SK-N-SH treated with all-trans-retinoic acid at 6 μM for 48 hours (cell line): Measurements from ENCODE around the gene JMJD1C.

ENCODE experiments used
- ARNTL ChIP-seq: fragments of 450-650 bp; formaldehyde crosslinking; IDR thresholded peaks from 2 replicates; pipeline ENCODE4 v1.5.0; 2020; ENCODE audit warnings: low read depth, mild to moderate bottlenecking, moderate library complexity, borderline replicate concordance
- BACH2 ChIP-seq: fragments of 250-450 bp; sonication (Bioruptor Pico); IDR thresholded peaks from 2 replicates; pipeline ENCODE4 v1.9.0; 2021; ENCODE audit warnings: mild to moderate bottlenecking, borderline replicate concordance
- CSDC2 ChIP-seq: fragments of 250-450 bp; sonication (Bioruptor Pico); IDR thresholded peaks from 2 replicates; pipeline ENCODE4 v1.5.0; 2020; ENCODE audit warnings: mild to moderate bottlenecking, moderate library complexity
- CSRNP3 ChIP-seq: fragments of 250-450 bp; sonication (Bioruptor Pico); IDR thresholded peaks from 2 replicates; pipeline ENCODE4 v1.5.1; 2021; ENCODE audit warnings: mild to moderate bottlenecking, moderate library complexity
- ISL1 ChIP-seq: fragments of 250-450 bp; sonication (Bioruptor Pico); IDR thresholded peaks from 2 replicates; pipeline ENCODE4 v2.1.2; 2022; ENCODE audit warnings: mild to moderate bottlenecking, moderate library complexity
- OSR1 ChIP-seq: fragments of 250-450 bp; sonication (Bioruptor Pico); IDR thresholded peaks from 2 replicates; pipeline ENCODE4 v1.8.0; 2022; ENCODE audit warnings: moderate library complexity, mild to moderate bottlenecking, inconsistent platforms
- ZC3H10 ChIP-seq: fragments of 250-450 bp; sonication (Bioruptor Pico); IDR thresholded peaks from 2 replicates; pipeline ENCODE4 v1.5.1; 2021; ENCODE audit warnings: mild to moderate bottlenecking, moderate library complexity
- ZFP30 ChIP-seq: fragments of 450-650 bp; formaldehyde crosslinking; IDR thresholded peaks from 2 replicates; pipeline ENCODE4 v1.5.0; 2022; ENCODE audit warnings: mild to moderate bottlenecking, moderate library complexity
- ZNF70 ChIP-seq: fragments of 450-650 bp; formaldehyde crosslinking; IDR thresholded peaks from 2 replicates; pipeline ENCODE4 v1.5.0; 2020; ENCODE audit warnings: mild to moderate bottlenecking, moderate library complexity
- TF ChIP-seq, protein P1 (sequence below): fragments of 250-450 bp; sonication (Bioruptor Pico); IDR thresholded peaks from 2 replicates; pipeline ENCODE4 v1.5.0; 2020; ENCODE audit warnings: mild to moderate bottlenecking, moderate library complexity
- TF ChIP-seq, protein P2 (sequence below): fragments of 250-450 bp; sonication (Bioruptor Pico); IDR thresholded peaks from 2 replicates; pipeline ENCODE4 v1.8.0; 2020; ENCODE audit warnings: mild to moderate bottlenecking, moderate library complexity, borderline replicate concordance

- TF ChIP-seq ARNTL (CRISPR knock-in tag): no peak
- no peak for TF ChIP-seq ZNF70 (CRISPR knock-in tag)
- no peak for TF ChIP-seq BACH2 (CRISPR knock-in tag)
- no peak for TF ChIP-seq ZFP30 (CRISPR knock-in tag)
- TF ChIP-seq, protein P1, sequence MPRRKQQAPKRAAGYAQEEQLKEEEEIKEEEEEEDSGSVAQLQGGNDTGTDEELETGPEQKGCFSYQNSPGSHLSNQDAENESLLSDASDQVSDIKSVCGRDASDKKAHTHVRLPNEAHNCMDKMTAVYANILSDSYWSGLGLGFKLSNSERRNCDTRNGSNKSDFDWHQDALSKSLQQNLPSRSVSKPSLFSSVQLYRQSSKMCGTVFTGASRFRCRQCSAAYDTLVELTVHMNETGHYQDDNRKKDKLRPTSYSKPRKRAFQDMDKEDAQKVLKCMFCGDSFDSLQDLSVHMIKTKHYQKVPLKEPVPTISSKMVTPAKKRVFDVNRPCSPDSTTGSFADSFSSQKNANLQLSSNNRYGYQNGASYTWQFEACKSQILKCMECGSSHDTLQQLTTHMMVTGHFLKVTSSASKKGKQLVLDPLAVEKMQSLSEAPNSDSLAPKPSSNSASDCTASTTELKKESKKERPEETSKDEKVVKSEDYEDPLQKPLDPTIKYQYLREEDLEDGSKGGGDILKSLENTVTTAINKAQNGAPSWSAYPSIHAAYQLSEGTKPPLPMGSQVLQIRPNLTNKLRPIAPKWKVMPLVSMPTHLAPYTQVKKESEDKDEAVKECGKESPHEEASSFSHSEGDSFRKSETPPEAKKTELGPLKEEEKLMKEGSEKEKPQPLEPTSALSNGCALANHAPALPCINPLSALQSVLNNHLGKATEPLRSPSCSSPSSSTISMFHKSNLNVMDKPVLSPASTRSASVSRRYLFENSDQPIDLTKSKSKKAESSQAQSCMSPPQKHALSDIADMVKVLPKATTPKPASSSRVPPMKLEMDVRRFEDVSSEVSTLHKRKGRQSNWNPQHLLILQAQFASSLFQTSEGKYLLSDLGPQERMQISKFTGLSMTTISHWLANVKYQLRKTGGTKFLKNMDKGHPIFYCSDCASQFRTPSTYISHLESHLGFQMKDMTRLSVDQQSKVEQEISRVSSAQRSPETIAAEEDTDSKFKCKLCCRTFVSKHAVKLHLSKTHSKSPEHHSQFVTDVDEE: no peak
- TF ChIP-seq ISL1 (CRISPR knock-in tag): no peak
- TF ChIP-seq CSRNP3 (CRISPR knock-in tag): no peak
- TF ChIP-seq CSDC2 (CRISPR knock-in tag): no peak
- no peak for TF ChIP-seq OSR1 (CRISPR knock-in tag)
- TF ChIP-seq, protein P2, sequence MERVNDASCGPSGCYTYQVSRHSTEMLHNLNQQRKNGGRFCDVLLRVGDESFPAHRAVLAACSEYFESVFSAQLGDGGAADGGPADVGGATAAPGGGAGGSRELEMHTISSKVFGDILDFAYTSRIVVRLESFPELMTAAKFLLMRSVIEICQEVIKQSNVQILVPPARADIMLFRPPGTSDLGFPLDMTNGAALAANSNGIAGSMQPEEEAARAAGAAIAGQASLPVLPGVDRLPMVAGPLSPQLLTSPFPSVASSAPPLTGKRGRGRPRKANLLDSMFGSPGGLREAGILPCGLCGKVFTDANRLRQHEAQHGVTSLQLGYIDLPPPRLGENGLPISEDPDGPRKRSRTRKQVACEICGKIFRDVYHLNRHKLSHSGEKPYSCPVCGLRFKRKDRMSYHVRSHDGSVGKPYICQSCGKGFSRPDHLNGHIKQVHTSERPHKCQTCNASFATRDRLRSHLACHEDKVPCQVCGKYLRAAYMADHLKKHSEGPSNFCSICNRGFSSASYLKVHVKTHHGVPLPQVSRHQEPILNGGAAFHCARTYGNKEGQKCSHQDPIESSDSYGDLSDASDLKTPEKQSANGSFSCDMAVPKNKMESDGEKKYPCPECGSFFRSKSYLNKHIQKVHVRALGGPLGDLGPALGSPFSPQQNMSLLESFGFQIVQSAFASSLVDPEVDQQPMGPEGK (CRISPR knock-in tag): no peak
- TF ChIP-seq ZC3H10 (CRISPR knock-in tag): no peak
Measured at GRCh38 chr10:63320683-63321082, 145.1 kb downstream of the JMJD1C start.
